ENCODE data around the gene OR5D16. TPM values are rescaled to one million over a fixed set of nuclear protein-coding genes. Genes with fewer than 3 reads are reported as not detected.
"Not testable (repeated sequence)": the region's sequence is repeated elsewhere in the genome, so short reads cannot be mapped to it uniquely, and the experiment has no call there.

Gene OR5D16
- total RNA-seq, 1 experiment from 2014 or later: not detected

GRCh38 chr11:55873146-55873545, 34.6 kb downstream of the OR5D16 start:
- H3K36me3 ChIP-seq (ENCODE audit: low read depth); H2AFZ ChIP-seq; DNase-seq; H3K27ac ChIP-seq; POLR2A ChIA-PET (ENCODE audit: unreplicated experiment); intact Hi-C loops (cut with micrococcal nuclease; ENCODE audit: unreplicated experiment); H3F3A ChIP-seq (ENCODE audit: insufficient read depth, low read depth); H3K9me2 ChIP-seq (ENCODE audit: insufficient read depth); H3K4me2 ChIP-seq; H3K79me2 ChIP-seq (ENCODE audit: low read depth); CTCF ChIA-PET; BruUV-seq (replicated peaks); H3K9me3 ChIP-seq (ENCODE audit: insufficient read depth, low read depth); H3K4me1 ChIP-seq (replicated peaks; ENCODE audit: insufficient read depth); H3K27me3 ChIP-seq (ENCODE audit: insufficient read depth, low read depth); H3K4me3 ChIP-seq; H4K20me1 ChIP-seq (ENCODE audit: insufficient read depth): not testable (repeated sequence)

GRCh38 chr11:55882997-55883396, 44.4 kb downstream of the OR5D16 start, which contains the start of gene TRIM51:
TSS of gene TRIM51 (plus strand) at chr11:55883297. CDS start at chr11:55885429, 2,132 bp downstream.
- H3K4me2 ChIP-seq; intact Hi-C loops (cut with micrococcal nuclease; ENCODE audit: unreplicated experiment); H3K27ac ChIP-seq; H3K9me2 ChIP-seq (ENCODE audit: insufficient read depth); H3K79me2 ChIP-seq (ENCODE audit: low read depth); H3K9me3 ChIP-seq (ENCODE audit: insufficient read depth, low read depth); H4K20me1 ChIP-seq (ENCODE audit: insufficient read depth); H3K4me1 ChIP-seq (replicated peaks; ENCODE audit: insufficient read depth); H3K4me3 ChIP-seq; CTCF ChIA-PET; H3F3A ChIP-seq (ENCODE audit: insufficient read depth, low read depth); BruUV-seq (replicated peaks); POLR2A ChIA-PET (ENCODE audit: unreplicated experiment); H3K36me3 ChIP-seq (ENCODE audit: low read depth); H2AFZ ChIP-seq; DNase-seq: not testable (repeated sequence)
- H3K27me3 ChIP-seq (ENCODE audit: insufficient read depth, low read depth): peaks cover 16% of the 10 kb centered on the region

GRCh38 chr11:55884995-55885394, 46.4 kb downstream of the OR5D16 start:
- H3K27me3 ChIP-seq (ENCODE audit: insufficient read depth, low read depth): peaks cover 16% of the 10 kb centered on the region
- CTCF ChIA-PET; H3F3A ChIP-seq (ENCODE audit: insufficient read depth, low read depth); intact Hi-C loops (cut with micrococcal nuclease; ENCODE audit: unreplicated experiment); DNase-seq; H3K4me1 ChIP-seq (replicated peaks; ENCODE audit: insufficient read depth); POLR2A ChIA-PET (ENCODE audit: unreplicated experiment); H3K9me2 ChIP-seq (ENCODE audit: insufficient read depth); BruUV-seq (replicated peaks); H4K20me1 ChIP-seq (ENCODE audit: insufficient read depth); H3K79me2 ChIP-seq (ENCODE audit: low read depth); H3K4me3 ChIP-seq; H3K36me3 ChIP-seq (ENCODE audit: low read depth); H2AFZ ChIP-seq; H3K9me3 ChIP-seq (ENCODE audit: insufficient read depth, low read depth); H3K4me2 ChIP-seq; H3K27ac ChIP-seq: not testable (repeated sequence)

GRCh38 chr11:55885481-55885880, 46.9 kb downstream of the OR5D16 start:
- H3K36me3 ChIP-seq (ENCODE audit: low read depth); POLR2A ChIA-PET (ENCODE audit: unreplicated experiment); H3K4me2 ChIP-seq; H3K79me2 ChIP-seq (ENCODE audit: low read depth); intact Hi-C loops (cut with micrococcal nuclease; ENCODE audit: unreplicated experiment); H3K27ac ChIP-seq; H2AFZ ChIP-seq; H3K9me3 ChIP-seq (ENCODE audit: insufficient read depth, low read depth); H3K4me1 ChIP-seq (replicated peaks; ENCODE audit: insufficient read depth); H3F3A ChIP-seq (ENCODE audit: insufficient read depth, low read depth); H3K4me3 ChIP-seq; BruUV-seq (replicated peaks); CTCF ChIA-PET; H4K20me1 ChIP-seq (ENCODE audit: insufficient read depth); H3K9me2 ChIP-seq (ENCODE audit: insufficient read depth); DNase-seq: not testable (repeated sequence)
- peaks cover 16% of the 10 kb centered on the region for H3K27me3 ChIP-seq (ENCODE audit: insufficient read depth, low read depth)

Other genes with a start within 250 kb of the OR5D16 start
- gene OR4C11, start 231.1 kb upstream of the OR5D16 start, total RNA-seq (2021): not detected in 2 replicates
- gene OR4P4, start 203.6 kb upstream of the OR5D16 start, total RNA-seq (2021): not detected in 2 replicates
- not detected in 2 replicates for gene OR4S2, start 190.4 kb upstream of the OR5D16 start, total RNA-seq (2021)
- gene OR4C6, start 176.6 kb upstream of the OR5D16 start, total RNA-seq (2021): not detected in 2 replicates
- not detected in 2 replicates for gene OR5D13, start 65.3 kb upstream of the OR5D16 start, total RNA-seq (2021)
- gene OR5D14, start 43.2 kb upstream of the OR5D16 start, total RNA-seq (2021): not detected in 2 replicates
- not detected in 2 replicates for gene OR5L1, start 27.4 kb upstream of the OR5D16 start, total RNA-seq (2021)
- gene OR5D18, start 19.1 kb upstream of the OR5D16 start, total RNA-seq (2021): not detected in 2 replicates
- gene OR5L2, start 11.5 kb upstream of the OR5D16 start, total RNA-seq (2021): not detected in 2 replicates
- not detected in 2 replicates for gene TRIM51, start 44.5 kb downstream of the OR5D16 start, total RNA-seq (2021)
- not detected in 2 replicates for gene OR5W2, start 75.8 kb downstream of the OR5D16 start, total RNA-seq (2021)
- gene OR5I1, start 97.6 kb downstream of the OR5D16 start, total RNA-seq (2021): not detected in 2 replicates
- gene OR10AG1, start 131.2 kb downstream of the OR5D16 start, total RNA-seq (2021): not detected in 2 replicates
- gene OR5F1, start 155.9 kb downstream of the OR5D16 start, total RNA-seq (2021): not detected in 2 replicates
- not detected in 2 replicates for gene OR5AS1, start 188.9 kb downstream of the OR5D16 start, total RNA-seq (2021)